ENCODE results near the gene POLA1.

Gene POLA1

GRCh38 chrX:25013632-25014365, 320.1 kb downstream of the POLA1 start:
- no peak for DNase-seq

- no peak for DNase-seq
Observed at GRCh38 chrX:25014366-25014838, 320.7 kb downstream of the POLA1 start.

GRCh38 chrX:25015486-25016360, 322.0 kb downstream of the POLA1 start, which contains the start of gene ARX:
Gene ARX (minus strand): TSS chrX:25015965. CDS start chrX:25015737, 228 bp downstream.
- peak; percentile 34 for DNase-seq

- DNase-seq = no peak
Observed at GRCh38 chrX:25016361-25016671, 322.6 kb downstream of the POLA1 start.

- DNase-seq = no peak
Observed at GRCh38 chrX:25016938-25017598, 323.4 kb downstream of the POLA1 start.

GRCh38 chrX:25017667-25018247, 324.0 kb downstream of the POLA1 start:
- DNase-seq = no peak

GRCh38 chrX:25018682-25019081, 325.0 kb downstream of the POLA1 start:
- DNase-seq = no peak

- DNase-seq = no peak
Observed at GRCh38 chrX:25019707-25020390, 326.1 kb downstream of the POLA1 start.

- DNase-seq = no peak
Observed at GRCh38 chrX:25020391-25020904, 326.7 kb downstream of the POLA1 start.

GRCh38 chrX:25020905-25021449, 327.3 kb downstream of the POLA1 start:
- DNase-seq = no peak

GRCh38 chrX:25022499-25023325, 329.0 kb downstream of the POLA1 start:
- DNase-seq = no peak

GRCh38 chrX:25023908-25024307, 330.2 kb downstream of the POLA1 start:
- no peak for DNase-seq

GRCh38 chrX:25025615-25026014, 331.9 kb downstream of the POLA1 start:
- no peak for DNase-seq

GRCh38 chrX:25026576-25026975, 332.9 kb downstream of the POLA1 start:
- DNase-seq = no peak

- peak; percentile 22 for DNase-seq
Observed at GRCh38 chrX:25028726-25029125, 335.0 kb downstream of the POLA1 start.

- DNase-seq = no peak
Observed at GRCh38 chrX:25029288-25029825, 335.6 kb downstream of the POLA1 start.

GRCh38 chrX:25034889-25035288, 341.2 kb downstream of the POLA1 start:
- DNase-seq = peak; percentile 2

- DNase-seq = no peak
Observed at GRCh38 chrX:25039036-25039435, 345.3 kb downstream of the POLA1 start.

GRCh38 chrX:25043192-25043591, 349.5 kb downstream of the POLA1 start:
- no peak for DNase-seq

Measured in fibroblast of upper back skin (primary cell).